ENCODE data around the gene WNT5B. TPM values are rescaled to one million over a fixed set of nuclear protein-coding genes. Genes with fewer than 3 reads are reported as not detected.

The WNT5B gene
- total and polyA plus RNA-seq, 9 of the 15 experiments (the other 6 are each of a cell fraction or from before 2014, with no cell fraction given), result 0.42 to 16.8 (median 5.4) TPM

- TF ChIP-seq UBTF (IDR thresholded peaks at IDR 0.05; ENCODE audit: borderline replicate concordance in 1 of 2, low read depth in 2 of 2, low read length in 2 of 2) (0 out of 4 replicates have a peak, but pooled peaks of 1 of the 2 experiments have one; percentile 10), MGA (IDR thresholded peaks at IDR 0.05) (no peak), NCOA2 (IDR thresholded peaks at IDR 0.05; ENCODE audit: partially characterized antibody in 2 of 2) (no peak), ZNF766 (CRISPR knock-in tag; conservative IDR thresholded peaks at IDR 0.05) (no peak), NEUROD1 (IDR thresholded peaks at IDR 0.05; ENCODE audit: borderline replicate concordance, low read depth, low read length, partially characterized antibody) (no peak)
- TF ChIP-seq, protein P1, sequence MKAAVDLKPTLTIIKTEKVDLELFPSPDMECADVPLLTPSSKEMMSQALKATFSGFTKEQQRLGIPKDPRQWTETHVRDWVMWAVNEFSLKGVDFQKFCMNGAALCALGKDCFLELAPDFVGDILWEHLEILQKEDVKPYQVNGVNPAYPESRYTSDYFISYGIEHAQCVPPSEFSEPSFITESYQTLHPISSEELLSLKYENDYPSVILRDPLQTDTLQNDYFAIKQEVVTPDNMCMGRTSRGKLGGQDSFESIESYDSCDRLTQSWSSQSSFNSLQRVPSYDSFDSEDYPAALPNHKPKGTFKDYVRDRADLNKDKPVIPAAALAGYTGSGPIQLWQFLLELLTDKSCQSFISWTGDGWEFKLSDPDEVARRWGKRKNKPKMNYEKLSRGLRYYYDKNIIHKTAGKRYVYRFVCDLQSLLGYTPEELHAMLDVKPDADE (conservative IDR thresholded peaks at IDR 0.05; ENCODE audit: control insufficient read depth, low read depth, low read length), result no peak; the same call in 1 of the 2 replicates
- TF ChIP-seq, protein P2, sequence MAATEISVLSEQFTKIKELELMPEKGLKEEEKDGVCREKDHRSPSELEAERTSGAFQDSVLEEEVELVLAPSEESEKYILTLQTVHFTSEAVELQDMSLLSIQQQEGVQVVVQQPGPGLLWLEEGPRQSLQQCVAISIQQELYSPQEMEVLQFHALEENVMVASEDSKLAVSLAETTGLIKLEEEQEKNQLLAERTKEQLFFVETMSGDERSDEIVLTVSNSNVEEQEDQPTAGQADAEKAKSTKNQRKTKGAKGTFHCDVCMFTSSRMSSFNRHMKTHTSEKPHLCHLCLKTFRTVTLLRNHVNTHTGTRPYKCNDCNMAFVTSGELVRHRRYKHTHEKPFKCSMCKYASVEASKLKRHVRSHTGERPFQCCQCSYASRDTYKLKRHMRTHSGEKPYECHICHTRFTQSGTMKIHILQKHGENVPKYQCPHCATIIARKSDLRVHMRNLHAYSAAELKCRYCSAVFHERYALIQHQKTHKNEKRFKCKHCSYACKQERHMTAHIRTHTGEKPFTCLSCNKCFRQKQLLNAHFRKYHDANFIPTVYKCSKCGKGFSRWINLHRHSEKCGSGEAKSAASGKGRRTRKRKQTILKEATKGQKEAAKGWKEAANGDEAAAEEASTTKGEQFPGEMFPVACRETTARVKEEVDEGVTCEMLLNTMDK (IDR thresholded peaks at IDR 0.05; ENCODE audit: borderline replicate concordance, insufficient read depth, low read depth, low read length, poor library complexity, severe bottlenecking), result no peak
These were observed 35.1 kb upstream of the WNT5B start (continued) for GRCh38 chr12:1594006-1594260.

All from K562 (cell line).